GM13977 (cell line): ENCODE results near the gene DLGAP4.

Experiments
- DNase-seq: peaks from one replicate; pipeline ENCODE4 v3.0.0; 2012; ENCODE audit warnings: low spot score
- in situ Hi-C: fragments of 300-500 bp; cut with MboI; formaldehyde crosslinking; loops from one replicate; pipeline ENCODE4 v1.12.0; 2022; ENCODE audit warnings: low sequenced_read_pairs, low pct_unique_long_range_greater_than_20kb, mixed read lengths, inconsistent platforms; ENCODE audit not compliant: unreplicated experiment
- TF ChIP-seq, protein P1 (sequence below): IDR thresholded peaks from 2 replicates; pipeline ENCODE4 v1.5.1; 2012; ENCODE audit warnings: mild to moderate bottlenecking, control low read depth; ENCODE audit not compliant: insufficient read depth; ENCODE audit errors: extremely low read depth, missing control alignments

DLGAP4 gene

DNA sequence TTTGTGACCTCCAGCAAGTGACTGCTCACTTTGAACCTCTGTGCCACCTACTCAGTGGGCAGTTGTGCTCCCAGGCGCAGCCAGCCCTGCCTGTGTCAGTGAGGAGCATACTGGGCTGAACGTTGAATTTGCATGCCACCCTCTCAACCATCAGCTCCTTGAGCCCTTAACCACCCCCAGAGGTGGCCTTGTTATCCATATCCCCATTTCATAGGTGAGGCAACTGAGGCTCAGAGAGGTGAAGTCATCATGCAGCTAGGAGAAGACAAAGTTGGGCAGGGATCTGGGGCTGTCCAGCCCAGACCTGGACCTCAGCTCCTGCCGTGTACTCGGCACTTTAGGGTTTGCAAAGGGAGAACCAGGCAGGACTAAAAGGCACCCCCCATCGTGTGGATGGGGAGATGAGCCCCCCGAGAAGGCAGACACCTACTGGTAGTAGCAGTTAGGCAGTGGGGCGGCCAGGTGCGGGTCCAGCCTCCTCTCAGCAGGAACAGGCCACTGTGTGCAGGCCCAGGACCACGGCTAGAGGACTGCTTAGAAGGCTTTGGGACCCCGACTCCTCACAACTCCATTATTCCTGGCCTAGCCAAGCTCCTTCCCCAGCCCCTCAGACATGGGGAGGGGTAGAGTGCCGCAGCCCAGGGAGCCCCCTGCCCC, 134.4 kb downstream of the DLGAP4 start:
- no peak for DNase-seq
- TF ChIP-seq, protein P1, sequence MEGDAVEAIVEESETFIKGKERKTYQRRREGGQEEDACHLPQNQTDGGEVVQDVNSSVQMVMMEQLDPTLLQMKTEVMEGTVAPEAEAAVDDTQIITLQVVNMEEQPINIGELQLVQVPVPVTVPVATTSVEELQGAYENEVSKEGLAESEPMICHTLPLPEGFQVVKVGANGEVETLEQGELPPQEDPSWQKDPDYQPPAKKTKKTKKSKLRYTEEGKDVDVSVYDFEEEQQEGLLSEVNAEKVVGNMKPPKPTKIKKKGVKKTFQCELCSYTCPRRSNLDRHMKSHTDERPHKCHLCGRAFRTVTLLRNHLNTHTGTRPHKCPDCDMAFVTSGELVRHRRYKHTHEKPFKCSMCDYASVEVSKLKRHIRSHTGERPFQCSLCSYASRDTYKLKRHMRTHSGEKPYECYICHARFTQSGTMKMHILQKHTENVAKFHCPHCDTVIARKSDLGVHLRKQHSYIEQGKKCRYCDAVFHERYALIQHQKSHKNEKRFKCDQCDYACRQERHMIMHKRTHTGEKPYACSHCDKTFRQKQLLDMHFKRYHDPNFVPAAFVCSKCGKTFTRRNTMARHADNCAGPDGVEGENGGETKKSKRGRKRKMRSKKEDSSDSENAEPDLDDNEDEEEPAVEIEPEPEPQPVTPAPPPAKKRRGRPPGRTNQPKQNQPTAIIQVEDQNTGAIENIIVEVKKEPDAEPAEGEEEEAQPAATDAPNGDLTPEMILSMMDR: no peak
- in situ Hi-C loops: loop anchor here (25.0 kb wide), 1 partner anchor 228 kb away; no protein-coding TSS in a partner anchor

DNA sequence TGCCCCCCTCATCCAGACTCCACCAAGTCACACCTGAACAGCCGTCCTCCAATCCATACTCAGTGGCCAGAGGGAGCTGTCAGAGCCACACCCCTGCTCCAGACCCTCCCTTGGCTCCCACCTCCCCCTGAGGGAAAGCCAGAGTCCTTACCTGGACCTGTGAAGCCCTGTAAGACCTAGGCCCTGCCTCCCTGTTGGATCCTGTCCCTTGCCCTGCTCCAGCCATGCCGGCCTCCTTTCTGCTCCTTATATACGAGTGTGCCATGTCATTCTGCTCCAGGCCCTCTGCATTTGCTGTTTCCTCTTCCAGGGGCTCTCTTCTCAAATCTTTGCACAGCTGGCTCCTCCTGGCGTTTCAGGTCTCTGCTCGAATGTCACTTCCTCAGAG, 134.9 kb downstream of the DLGAP4 start:
- in situ Hi-C loops: loop anchor here (25.0 kb wide), 1 partner anchor 229 kb away; no protein-coding TSS in a partner anchor

DNA sequence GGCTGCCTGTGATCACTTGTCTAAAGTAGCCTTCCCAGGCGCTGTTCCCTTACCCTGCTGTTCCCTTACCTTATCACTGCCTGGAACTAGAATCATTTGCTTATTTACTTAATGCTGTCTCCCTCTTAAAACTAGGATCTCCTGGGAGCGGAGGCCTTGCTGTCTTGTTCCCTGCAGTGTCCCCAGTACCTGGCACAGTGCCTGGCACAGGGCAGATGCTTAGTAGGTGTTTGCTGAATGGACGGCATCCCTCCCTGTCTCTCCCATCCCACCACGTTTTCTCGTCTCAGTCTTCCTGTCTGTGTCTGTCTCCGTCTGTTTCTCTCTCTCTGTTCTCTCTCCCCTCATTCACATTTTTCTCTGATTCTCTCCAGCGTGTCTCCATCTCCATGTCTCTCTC, 135.3 kb downstream of the DLGAP4 start:
- DNase-seq: no peak
- TF ChIP-seq, protein P1: no peak
- in situ Hi-C loops: loop anchor here (25.0 kb wide), 1 partner anchor 229 kb away; no protein-coding TSS in a partner anchor

More for the DNA sequence above, 134.9 kb downstream of the DLGAP4 start:
- DNase-seq: no peak
- TF ChIP-seq, protein P1: no peak

DNA sequence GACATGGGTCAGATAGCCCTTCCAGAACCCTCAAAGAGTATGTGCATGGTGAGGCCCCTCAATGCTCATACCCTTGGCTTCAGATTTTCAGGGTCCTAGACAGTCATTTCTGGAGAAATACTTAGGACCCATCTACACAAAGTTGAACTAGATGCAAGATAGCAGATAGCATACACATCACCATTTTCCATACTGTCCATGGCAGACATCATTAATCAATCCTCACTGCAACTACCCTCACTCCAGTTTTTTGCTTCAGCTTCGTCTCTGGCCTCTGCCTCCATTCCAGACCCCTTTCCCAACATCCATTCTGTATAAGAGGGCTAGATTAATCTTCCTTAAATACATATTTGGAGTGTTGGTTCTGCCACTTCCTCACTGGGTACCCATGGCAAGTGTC, 139.7 kb downstream of the DLGAP4 start:
- TF ChIP-seq, protein P1: no peak
- DNase-seq: no peak
- in situ Hi-C loops: loop anchor here (25.0 kb wide), 1 partner anchor 234 kb away; no protein-coding TSS in a partner anchor

DNA sequence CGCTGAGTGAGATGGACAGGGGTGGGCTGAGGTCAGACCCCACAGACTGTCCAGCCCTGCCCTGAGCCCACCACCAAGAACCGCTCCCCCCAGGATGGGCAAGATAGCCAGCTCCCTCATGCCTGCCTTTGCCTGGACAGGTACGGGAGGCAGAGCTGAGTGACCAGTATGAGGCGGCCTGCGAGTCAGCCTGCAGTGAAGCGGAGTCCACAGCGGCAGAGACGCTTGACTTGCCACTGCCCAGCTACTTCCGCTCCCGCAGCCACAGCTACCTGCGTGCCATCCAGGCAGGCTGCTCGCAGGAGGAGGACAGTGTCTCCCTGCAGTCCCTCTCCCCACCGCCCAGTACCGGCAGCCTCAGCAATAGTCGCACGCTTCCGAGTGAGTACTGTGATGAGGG, 140.4 kb downstream of the DLGAP4 start:
- in situ Hi-C loops: loop anchor here (25.0 kb wide), 1 partner anchor 234 kb away; no protein-coding TSS in a partner anchor
- TF ChIP-seq, protein P1: no peak

DNA sequence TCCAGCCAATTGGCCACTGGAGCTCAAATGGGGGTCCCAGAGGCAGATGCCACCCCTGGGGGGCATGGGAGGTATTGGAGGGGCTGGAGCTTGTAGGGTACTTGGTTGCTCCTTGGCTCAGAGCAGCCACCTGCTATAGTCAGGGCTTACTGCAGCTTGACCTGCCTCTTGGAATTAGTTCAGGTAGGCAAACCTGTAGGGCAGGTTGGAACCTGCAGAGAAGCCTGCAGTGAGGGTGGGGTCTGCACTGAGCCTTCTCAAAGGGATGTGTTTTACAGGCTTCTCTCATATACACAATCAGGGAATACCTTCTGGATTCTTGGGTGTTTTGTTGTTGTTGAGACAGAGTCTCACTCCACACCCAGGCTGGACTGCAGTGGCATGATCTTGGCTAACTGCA, 141.0 kb downstream of the DLGAP4 start:
- in situ Hi-C loops: loop anchor here (25.0 kb wide), 1 partner anchor 235 kb away; no protein-coding TSS in a partner anchor
- TF ChIP-seq, protein P1: no peak
- no peak for DNase-seq

More for the DNA sequence above, 140.4 kb downstream of the DLGAP4 start:
- DNase-seq: no peak
